Heart left ventricle (tissue), 16 donors: Measurements from ENCODE around the gene ZNF362. TPM values are rescaled to one million over a fixed set of nuclear protein-coding genes. Genes with fewer than 3 reads are reported as not detected.

Source experiments
- ATAC-seq, 4 donors: fragments of 200-7000 bp; cut with Tn5 transposase; one replicate each; pipeline ENCODE4 v1.9.1; 2020 to 2022; ENCODE audit warnings: moderate library complexity in 4 of 4, mild to moderate bottlenecking in 3 of 4, moderate number of reproducible peaks in 1 of 4
- DNase-seq, 5 donors: peaks; one replicate each; pipeline ENCODE4 v3.0.0-alpha.2; 2020
- H3K27ac ChIP-seq, 12 donors: fragments of 200-600 bp; sonication (generic) in 4 of 12; one replicate each; pipeline versions ENCODE4 v1.5.0 to v1.8.0; 2016 to 2022; ENCODE audit warnings: mild to moderate bottlenecking in 2 of 12
- H3K27me3 ChIP-seq, 9 donors: fragments of 200-600 bp; sonication (generic) in 2 of 9; one replicate each; pipeline versions ENCODE4 v1.5.1 to v1.8.0; 2016 to 2022; ENCODE audit warnings: mild to moderate bottlenecking in 3 of 9
- H3K36me3 ChIP-seq, 9 donors: fragments of 200-600 bp; sonication (generic) in 2 of 9; one replicate each; pipeline versions ENCODE4 v1.5.0 to v1.8.0; 2018 to 2022; ENCODE audit warnings: mild to moderate bottlenecking in 2 of 9
- H3K4me1 ChIP-seq, 12 donors: fragments of 200-600 bp; sonication (generic) in 4 of 12; one replicate each; pipeline versions ENCODE4 v1.5.0 to v1.8.0; 2016 to 2022; ENCODE audit warnings: mild to moderate bottlenecking in 3 of 12
- H3K4me3 ChIP-seq, 12 donors: fragments of 200-600 bp; sonication (generic) in 4 of 12; one replicate each; pipeline versions ENCODE4 v1.5.0 to v1.8.0; 2017 to 2022; ENCODE audit warnings: mild to moderate bottlenecking in 9 of 12, moderate library complexity in 4 of 12
- H3K9me3 ChIP-seq, 12 donors: fragments of 200-600 bp; sonication (generic) in 4 of 12; one replicate each; pipeline versions ENCODE4 v1.5.0 to v1.8.0; 2016 to 2022; ENCODE audit warnings: mild to moderate bottlenecking in 1 of 12
- CTCF ChIP-seq, 12 donors: fragments of 200-600 bp; sonication (generic) in 4 of 12; IDR thresholded peaks; one replicate each; pipeline versions ENCODE4 v1.5.0 to v1.8.0; 2018 to 2022; ENCODE audit warnings: antibody characterized with exemption in 12 of 12, mild to moderate bottlenecking in 5 of 12
- POLR2A ChIP-seq, 2 donors: fragments of 450-650 bp; IDR thresholded peaks; one replicate each; pipeline ENCODE4 v1.6.1; 2017; ENCODE audit warnings: antibody characterized with exemption in 2 of 2, mild to moderate bottlenecking in 2 of 2, moderate library complexity in 2 of 2
- WGBS, 4 donors: extraction: QIAGEN DNeasy Blood & Tissue Kit in 2 of 4; methylation state at CpG; one replicate each; pipeline versions ENCODE4 v1.1.5 to v1.1.7; 2013 to 2018; 5-methylcytosine and 5-hydroxymethylcytosine counted together
- intact Hi-C, 10 donors: fragments of 100-400 bp; cut with DNase I; formaldehyde crosslinking; loops; one replicate each; pipeline versions ENCODE4 v1.11.1 to v1.14.2; 2022
- polyA plus RNA-seq, 2 donors: library from polyadenylated mRNA; stranded (reverse); fragments of 200-250 nt; gene quantifications; one replicate each; pipeline ENCODE4 v1.2.3, GENCODE V29; 2013
- total RNA-seq, 9 donors: library from RNA; depleted of rRNA in 2 of 9; stranded (reverse); fragments of >200 nt in 2 of 9; fragmentation: NEBNext Ultra II Directional in 3 of 9; extraction: Animal tissue kit (Norgen Biotek cat#: 25700) in 3 of 9; gene quantifications; one replicate each; pipeline versions ENCODE4 v1.1.0 to v1.2.4, GENCODE V29; 2016 to 2023
- donor health status: ischemic (EF 13 %, LVEDD 7.1; RV severe dilation, severe dysfunction).
- donor health status: healthy with polysubstance abuse.
- donor health status: DM: no; HTN: yes; CAD: no.
- donor health status: DM: no; HTN: no; CAD: no.
- donor health status: ischemic (EF 25% LVEDD 6.9; RV normal size, moderate dysfunction).
- donor health status: ischemic (EF 25% LVEDD 5.7; RV mildly dilated, moderate dysfunction).
- donor health status: healthy.
- donor health status: DM: yes; HTN: yes; CAD: no.
- donor health status: ischemic (EF 35%, LVEDD 5.7; RV mildly dilated, moderate dysfunction).
- donor health status: nonischemic (EF 11% LVEDD 7.7; RV severe dilation, severe dysfunction).
- donor health status: DM: yes; HTN: yes; CAD: no.
- donor health status: PGD.
- donor health status: ischemic (EF 29% LVEDD 5.4; RV normal size, mild dysfunction).
- donor health status: nonischemic (EF 23%, LVEDD 6.1; RV moderate dilation, normal function).

The ZNF362 gene
- total and polyA plus RNA-seq, 11 donors, result 11.1 to 39.7 (median 32.5) TPM

GRCh38 chr1:33277488-33278084 is 21.3 kb downstream of the ZNF362 start:
- H3K36me3 ChIP-seq, result peaks cover 0 to 74% (median 65%) of the 10 kb centered on the region in 9 donors
- ATAC-seq, result no peak
- WGBS, 4 donors, result 83 to 92% (median 89%) methylated on average over 11 of the region's 11 CpGs
- no peak overlapping the region for H3K4me3 ChIP-seq
- no peak overlapping the region for H3K27ac ChIP-seq
- H3K9me3 ChIP-seq, result no peaks in the 10 kb centered on the region
- intact Hi-C loops, result no loop called here
- TF ChIP-seq POLR2A (IDR thresholded peaks at IDR 0.05), result no peak
- H3K27me3 ChIP-seq, result no peaks in the 10 kb centered on the region
- DNase-seq, result peak in 2 of 5 donors; percentile 10 to 21
- peaks cover 0 to 15% (median 6%) of the 10 kb centered on the region in 12 donors for H3K4me1 ChIP-seq

- DNase-seq (peak in 2 of 5 donors; percentile 28 to 60), ATAC-seq (peak in 1 of 4 donors; percentile 17)
- TF ChIP-seq POLR2A (IDR thresholded peaks at IDR 0.05), result no peak
- no peak for TF ChIP-seq CTCF (IDR thresholded peaks at IDR 0.05)
- H3K4me3 ChIP-seq, result no peak overlapping the region
- H3K4me1 ChIP-seq, result no peaks in the 10 kb centered on the region
- no peaks in the 10 kb centered on the region for H3K9me3 ChIP-seq
- peaks cover 0 to 94% (median 88%) of the 10 kb centered on the region in 9 donors for H3K36me3 ChIP-seq
- 95 to 97% (median 97%) methylated on average over 23 to 29 of the region's 29 CpGs for WGBS, 4 donors
- intact Hi-C loops, result no loop called here
- H3K27me3 ChIP-seq, result no peaks in the 10 kb centered on the region
- no peak overlapping the region for H3K27ac ChIP-seq
Observed at GRCh38 chr1:33280091-33280661, 23.9 kb downstream of the ZNF362 start.

GRCh38 chr1:33281554-33282303 is 25.4 kb downstream of the ZNF362 start:
- intact Hi-C loops, result no loop called here
- no peak overlapping the region for H3K27ac ChIP-seq
- ATAC-seq (no peak), DNase-seq (peak in 1 of 5 donors; percentile 23)
- 94 to 97% (median 95%) methylated on average over 17 of the region's 17 CpGs for WGBS, 4 donors
- H3K9me3 ChIP-seq, result no peaks in the 10 kb centered on the region
- no peak overlapping the region for H3K4me3 ChIP-seq
- H3K36me3 ChIP-seq, result peaks cover 0 to 100% (median 90%) of the 10 kb centered on the region in 9 donors
- H3K27me3 ChIP-seq, result no peaks in the 10 kb centered on the region
- H3K4me1 ChIP-seq, result peaks cover 0 to 13% (median 8%) of the 10 kb centered on the region in 12 donors
- TF ChIP-seq CTCF (IDR thresholded peaks at IDR 0.05), result no peak
- TF ChIP-seq POLR2A (IDR thresholded peaks at IDR 0.05), result no peak

- Histone ChIP-seq H3K27me3 (no peaks in the 10 kb centered on the region), H3K4me3 (no peak overlapping the region), H3K27ac (no peak overlapping the region), H3K36me3 (peaks cover 0 to 98% (median 80%) of the 10 kb centered on the region in 9 donors), H3K9me3 (no peaks in the 10 kb centered on the region), H3K4me1 (peaks cover 0 to 20% (median 11%) of the 10 kb centered on the region in 12 donors)
- intact Hi-C loops, result no loop called here
- ATAC-seq (no peak), DNase-seq (peak in 1 of 5 donors; percentile 4)
- WGBS, 4 donors, result 83 to 90% (median 87%) methylated on average over 3 of the region's 3 CpGs
- TF ChIP-seq POLR2A (IDR thresholded peaks at IDR 0.05) (no peak), CTCF (IDR thresholded peaks at IDR 0.05) (no peak)
Observed at GRCh38 chr1:33282791-33283190, 26.5 kb downstream of the ZNF362 start.
